Liver (tissue), 9 donors: Measurements from ENCODE around the gene MTA3. TPM values are rescaled to one million over a fixed set of nuclear protein-coding genes. Genes with fewer than 3 reads are reported as not detected.

Experiments
- DNase-seq: peaks from one replicate; pipeline ENCODE4 v3.0.0-alpha.2; 2017; ENCODE audit warnings: low spot score
- H3K27ac ChIP-seq, 2 donors: one replicate each; pipeline ENCODE4 v1.7.0; 2013; ENCODE audit warnings: inconsistent platforms in 2 of 2, low read length in 2 of 2, control low read depth in 1 of 2, low read depth in 1 of 2, mild to moderate bottlenecking in 1 of 2
- H3K27me3 ChIP-seq, 4 donors: one replicate each; pipeline versions ENCODE4 v1.6.1 to v1.7.0; 2013; ENCODE audit warnings: low read length in 3 of 4, inconsistent platforms in 1 of 4, mild to moderate bottlenecking in 1 of 4, moderate library complexity in 1 of 4; ENCODE audit not compliant: control insufficient read depth in 4 of 4, insufficient read depth in 4 of 4
- H3K36me3 ChIP-seq, 4 donors: one replicate each; pipeline versions ENCODE4 v1.6.1 to v1.7.0; 2013; ENCODE audit warnings: low read length in 3 of 4, mild to moderate bottlenecking in 3 of 4, low read depth in 1 of 4, moderate library complexity in 1 of 4; ENCODE audit not compliant: control insufficient read depth in 4 of 4, insufficient read depth in 3 of 4
- H3K4me1 ChIP-seq, 4 donors: one replicate each; pipeline versions ENCODE4 v1.6.1 to v1.7.0; 2013; ENCODE audit warnings: low read length in 3 of 4, mild to moderate bottlenecking in 3 of 4, moderate library complexity in 1 of 4; ENCODE audit not compliant: control insufficient read depth in 4 of 4, insufficient read depth in 4 of 4
- H3K4me3 ChIP-seq, 3 donors: one replicate each; pipeline versions ENCODE4 v1.6.1 to v1.7.0; 2013; ENCODE audit warnings: low read length in 3 of 3, control low read depth in 1 of 3, low read depth in 1 of 3, mild to moderate bottlenecking in 1 of 3
- H3K9ac ChIP-seq, 2 donors: one replicate each; pipeline ENCODE4 v1.7.0; 2013; ENCODE audit warnings: low read length in 2 of 2, mild to moderate bottlenecking in 2 of 2, moderate library complexity in 2 of 2, control low read depth in 1 of 2, low read depth in 1 of 2
- H3K9me3 ChIP-seq, 4 donors: one replicate each; pipeline versions ENCODE4 v1.6.1 to v1.7.0; 2013; ENCODE audit warnings: low read length in 3 of 4; ENCODE audit not compliant: control insufficient read depth in 4 of 4
- CTCF ChIP-seq: fragments of 150-350 bp; IDR thresholded peaks from 2 replicates; pipeline ENCODE4 v1.5.1; 2017; ENCODE audit warnings: improper control_type of control experiment, low read depth, low read length; ENCODE audit not compliant: missing input control
- EGR1 ChIP-seq, 2 donors: IDR thresholded peaks; 2 replicates each; pipeline ENCODE4 v1.6.1; 2016 to 2018; ENCODE audit warnings: antibody characterized with exemption in 2 of 2, low read depth in 2 of 2
- FOXA1 ChIP-seq: IDR thresholded peaks from 2 replicates; pipeline ENCODE4 v1.6.1; 2016; ENCODE audit warnings: antibody characterized with exemption
- FOXA2 ChIP-seq: IDR thresholded peaks from 2 replicates; pipeline ENCODE4 v1.6.1; 2016; ENCODE audit warnings: antibody characterized with exemption
- GABPA ChIP-seq, 2 donors: IDR thresholded peaks in 1 of 2; conservative IDR thresholded peaks in 1 of 2; 2 replicates each; pipeline ENCODE4 v1.6.1; 2016; ENCODE audit warnings: antibody characterized with exemption in 2 of 2, mild to moderate bottlenecking in 1 of 2, moderate library complexity in 1 of 2
- HNF4G ChIP-seq: IDR thresholded peaks from 2 replicates; pipeline ENCODE4 v1.6.1; 2016; ENCODE audit warnings: antibody characterized with exemption
- JUND ChIP-seq, 2 donors: IDR thresholded peaks; 2 replicates each; pipeline ENCODE4 v1.6.1; 2016; ENCODE audit warnings: antibody characterized with exemption in 2 of 2
- MAX ChIP-seq: IDR thresholded peaks from 2 replicates; pipeline ENCODE4 v1.6.1; 2016; ENCODE audit warnings: antibody characterized with exemption
- NR2F2 ChIP-seq: IDR thresholded peaks from 2 replicates; pipeline ENCODE4 v1.6.1; 2016; ENCODE audit warnings: antibody characterized with exemption
- RXRA ChIP-seq, 2 donors: IDR thresholded peaks; 2 replicates each; pipeline ENCODE4 v1.6.1; 2017 to 2018; ENCODE audit warnings: antibody characterized with exemption in 2 of 2, mild to moderate bottlenecking in 1 of 2
- SP1 ChIP-seq: IDR thresholded peaks from 2 replicates; pipeline ENCODE4 v1.6.1; 2018; ENCODE audit warnings: antibody characterized with exemption, mild to moderate bottlenecking
- YY1 ChIP-seq: IDR thresholded peaks from 2 replicates; pipeline ENCODE4 v1.6.1; 2016; ENCODE audit warnings: antibody characterized with exemption, mild to moderate bottlenecking
- ZBTB33 ChIP-seq: IDR thresholded peaks from 2 replicates; pipeline ENCODE4 v1.6.1; 2016; ENCODE audit warnings: antibody characterized with exemption
- WGBS: extraction: QIAGEN DNeasy Blood & Tissue Kit; methylation state at CpG from one replicate; pipeline ENCODE4 v1.1.7; 2013; 5-methylcytosine and 5-hydroxymethylcytosine counted together
- polyA plus RNA-seq, 2 donors: library from polyadenylated mRNA; stranded (reverse) in 1 of 2; unstranded in 1 of 2; fragments of 200-250 nt in 1 of 2; fragments of >200 nt in 1 of 2; fragmentation: Nextera tagmentation in 1 of 2; extraction: Ambion mirVana in 1 of 2; gene quantifications; one replicate each; pipeline versions ENCODE4 v1.2.1 to v1.2.3, GENCODE V29; 2013 to 2015
- total RNA-seq, 2 donors: library from RNA; depleted of rRNA; stranded (reverse); fragments of >200 nt; gene quantifications; one replicate each; pipeline ENCODE4 v1.2.3, GENCODE V29; 2014
- TF ChIP-seq, protein P1 (sequence below): IDR thresholded peaks from 2 replicates; pipeline ENCODE4 v1.6.1; 2016; ENCODE audit warnings: antibody characterized with exemption, mild to moderate bottlenecking
- donor health status: healthy.
- donor health status: healthy.
- donor health status: healthy.
- donor health status: healthy.
- donor health status: healthy.

Gene MTA3
- total and polyA plus RNA-seq, 4 donors, result 5.5 to 10.3 (median 6.8) TPM

DNA sequence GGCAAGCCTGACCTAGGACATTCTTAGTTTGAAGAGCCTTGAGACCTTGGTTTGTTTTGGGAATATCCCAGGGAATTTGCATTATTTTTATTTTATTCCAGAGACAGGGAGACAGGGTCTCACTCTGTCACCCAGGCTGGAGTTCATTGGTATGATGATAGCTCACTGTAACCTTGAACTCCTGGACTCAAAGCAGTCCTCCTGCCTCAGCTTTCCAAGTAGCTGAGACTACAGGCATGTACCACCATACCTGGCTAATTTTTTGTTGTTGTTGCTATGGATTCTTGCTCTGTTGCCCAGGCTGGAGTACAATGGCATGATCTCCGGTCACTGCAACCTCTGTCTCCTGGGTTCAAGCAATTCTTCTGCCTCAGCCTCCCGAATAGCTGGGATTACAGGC lies 4.8 kb downstream of the MTA3 start:
- peaks cover 0 to 2% (median under 1%) of the 10 kb centered on the region in 4 donors for H3K36me3 ChIP-seq
- no peak overlapping the region for H3K27ac ChIP-seq
- H3K9me3 ChIP-seq, result no peaks in the 10 kb centered on the region
- TF ChIP-seq JUND (IDR thresholded peaks at IDR 0.05) (no peak), FOXA1 (no peak), YY1 (no peak), EGR1 (IDR thresholded peaks at IDR 0.05; ENCODE audit: low read depth in 2 of 2) (no peak), SP1 (no peak), RXRA (IDR thresholded peaks at IDR 0.05) (no peak), ZBTB33 (no peak)
- no peaks in the 10 kb centered on the region for H3K27me3 ChIP-seq
- WGBS, result 96% methylated on average over 2 of the region's 2 CpGs
- no peak overlapping the region for H3K9ac ChIP-seq
- H3K4me3 ChIP-seq, result no peak overlapping the region
- DNase-seq, result no peak
- peaks cover 1 to 10% (median 5%) of the 10 kb centered on the region in 4 donors for H3K4me1 ChIP-seq

DNA sequence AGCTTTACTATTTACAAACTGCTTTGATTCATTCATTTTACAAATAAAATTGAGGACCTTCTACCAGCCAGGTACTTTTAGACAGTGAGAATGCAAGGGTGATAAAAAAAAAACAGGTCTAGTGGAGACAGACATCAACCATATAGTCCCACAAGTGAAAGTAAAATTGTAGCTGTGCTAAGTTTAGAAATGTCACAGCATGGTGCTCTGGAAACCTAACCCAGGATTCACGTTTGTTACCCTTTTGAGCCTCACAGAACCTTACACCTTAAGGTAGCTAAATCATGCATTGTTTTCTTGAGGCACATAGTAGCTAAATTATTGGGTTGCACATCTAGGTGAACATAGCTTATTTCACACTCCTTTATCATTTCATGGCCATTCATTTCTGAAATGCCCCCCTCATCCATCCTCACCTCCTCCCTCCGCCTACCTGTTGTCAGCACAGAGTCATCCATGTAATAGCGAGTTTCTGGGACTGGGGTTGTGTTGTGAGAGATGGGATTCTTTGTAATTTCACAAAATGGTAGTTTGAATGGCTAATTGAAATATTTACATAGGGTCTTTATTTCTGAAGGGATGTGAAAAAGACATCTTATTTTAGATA lies 7.1 kb downstream of the MTA3 start:
- DNase-seq, result no peak
- H3K4me1 ChIP-seq, result no peaks in the 10 kb centered on the region
- no peak overlapping the region for H3K4me3 ChIP-seq
- H3K27me3 ChIP-seq, result no peaks in the 10 kb centered on the region
- WGBS, result 90% methylated on average over 3 of the region's 3 CpGs
- H3K27ac ChIP-seq, result no peak overlapping the region
- no peak overlapping the region for H3K9ac ChIP-seq
- no peak for TF ChIP-seq MAX
- TF ChIP-seq CTCF, result no peak
- TF ChIP-seq RXRA (IDR thresholded peaks at IDR 0.05), result no peak
- TF ChIP-seq FOXA1, result no peak
- TF ChIP-seq, protein P1, sequence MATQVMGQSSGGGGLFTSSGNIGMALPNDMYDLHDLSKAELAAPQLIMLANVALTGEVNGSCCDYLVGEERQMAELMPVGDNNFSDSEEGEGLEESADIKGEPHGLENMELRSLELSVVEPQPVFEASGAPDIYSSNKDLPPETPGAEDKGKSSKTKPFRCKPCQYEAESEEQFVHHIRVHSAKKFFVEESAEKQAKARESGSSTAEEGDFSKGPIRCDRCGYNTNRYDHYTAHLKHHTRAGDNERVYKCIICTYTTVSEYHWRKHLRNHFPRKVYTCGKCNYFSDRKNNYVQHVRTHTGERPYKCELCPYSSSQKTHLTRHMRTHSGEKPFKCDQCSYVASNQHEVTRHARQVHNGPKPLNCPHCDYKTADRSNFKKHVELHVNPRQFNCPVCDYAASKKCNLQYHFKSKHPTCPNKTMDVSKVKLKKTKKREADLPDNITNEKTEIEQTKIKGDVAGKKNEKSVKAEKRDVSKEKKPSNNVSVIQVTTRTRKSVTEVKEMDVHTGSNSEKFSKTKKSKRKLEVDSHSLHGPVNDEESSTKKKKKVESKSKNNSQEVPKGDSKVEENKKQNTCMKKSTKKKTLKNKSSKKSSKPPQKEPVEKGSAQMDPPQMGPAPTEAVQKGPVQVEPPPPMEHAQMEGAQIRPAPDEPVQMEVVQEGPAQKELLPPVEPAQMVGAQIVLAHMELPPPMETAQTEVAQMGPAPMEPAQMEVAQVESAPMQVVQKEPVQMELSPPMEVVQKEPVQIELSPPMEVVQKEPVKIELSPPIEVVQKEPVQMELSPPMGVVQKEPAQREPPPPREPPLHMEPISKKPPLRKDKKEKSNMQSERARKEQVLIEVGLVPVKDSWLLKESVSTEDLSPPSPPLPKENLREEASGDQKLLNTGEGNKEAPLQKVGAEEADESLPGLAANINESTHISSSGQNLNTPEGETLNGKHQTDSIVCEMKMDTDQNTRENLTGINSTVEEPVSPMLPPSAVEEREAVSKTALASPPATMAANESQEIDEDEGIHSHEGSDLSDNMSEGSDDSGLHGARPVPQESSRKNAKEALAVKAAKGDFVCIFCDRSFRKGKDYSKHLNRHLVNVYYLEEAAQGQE, result no peak
- no peak for TF ChIP-seq ZBTB33
- TF ChIP-seq FOXA2, result no peak
- no peak for TF ChIP-seq SP1
- TF ChIP-seq NR2F2, result no peak
- TF ChIP-seq JUND (IDR thresholded peaks at IDR 0.05), result no peak
- TF ChIP-seq HNF4G, result no peak
- TF ChIP-seq GABPA (IDR thresholded peaks at IDR 0.05 in 1 of 2, conservative IDR thresholded peaks at IDR 0.05 in 1 of 2), result no peak
- peaks cover 0 to 4% (median 2%) of the 10 kb centered on the region in 4 donors for H3K36me3 ChIP-seq
- no peaks in the 10 kb centered on the region for H3K9me3 ChIP-seq
